ENCODE measurements around the gene BOK. TPM values are rescaled to one million over a fixed set of nuclear protein-coding genes. Genes with fewer than 3 reads are reported as not detected.

The BOK gene
- total RNA-seq, 1 donor from 2014 or later: 64.9 TPM

GRCh38 chr2:241535871-241536655 lies 22.5 kb upstream of the BOK start:
- H3K36me3 ChIP-seq (ENCODE audit: insufficient read depth, low read length): no peaks in the 10 kb centered on the region

GRCh38 chr2:241538838-241539615 lies 19.5 kb upstream of the BOK start:
- H3K9me3 Mint-ChIP-seq (ENCODE audit: unreplicated experiment): no peaks in the 10 kb centered on the region
- H3K79me2 ChIP-seq (ENCODE audit: insufficient read depth, low read length): no peaks in the 10 kb centered on the region
- FAIRE-seq (no peak), DNase-seq (ENCODE audit: low read depth) (no peak)
- H3K4me1 ChIP-seq (ENCODE audit: insufficient read depth, low read length): peaks cover 12% of the 10 kb centered on the region
- TF ChIP-seq, protein P1, sequence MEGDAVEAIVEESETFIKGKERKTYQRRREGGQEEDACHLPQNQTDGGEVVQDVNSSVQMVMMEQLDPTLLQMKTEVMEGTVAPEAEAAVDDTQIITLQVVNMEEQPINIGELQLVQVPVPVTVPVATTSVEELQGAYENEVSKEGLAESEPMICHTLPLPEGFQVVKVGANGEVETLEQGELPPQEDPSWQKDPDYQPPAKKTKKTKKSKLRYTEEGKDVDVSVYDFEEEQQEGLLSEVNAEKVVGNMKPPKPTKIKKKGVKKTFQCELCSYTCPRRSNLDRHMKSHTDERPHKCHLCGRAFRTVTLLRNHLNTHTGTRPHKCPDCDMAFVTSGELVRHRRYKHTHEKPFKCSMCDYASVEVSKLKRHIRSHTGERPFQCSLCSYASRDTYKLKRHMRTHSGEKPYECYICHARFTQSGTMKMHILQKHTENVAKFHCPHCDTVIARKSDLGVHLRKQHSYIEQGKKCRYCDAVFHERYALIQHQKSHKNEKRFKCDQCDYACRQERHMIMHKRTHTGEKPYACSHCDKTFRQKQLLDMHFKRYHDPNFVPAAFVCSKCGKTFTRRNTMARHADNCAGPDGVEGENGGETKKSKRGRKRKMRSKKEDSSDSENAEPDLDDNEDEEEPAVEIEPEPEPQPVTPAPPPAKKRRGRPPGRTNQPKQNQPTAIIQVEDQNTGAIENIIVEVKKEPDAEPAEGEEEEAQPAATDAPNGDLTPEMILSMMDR (IDR thresholded peaks at IDR 0.05; ENCODE audit: insufficient read depth, low read depth, low read length): no peak
- no peak for TF ChIP-seq EZH2 (IDR thresholded peaks at IDR 0.05; ENCODE audit: insufficient read depth, low read length)
- H3K27ac Mint-ChIP-seq (ENCODE audit: unreplicated experiment): no peak overlapping the region
- no peak overlapping the region for H3K27ac ChIP-seq (ENCODE audit: low read depth, low read length)
- peaks cover 4% of the 10 kb centered on the region for H3K27me3 ChIP-seq (ENCODE audit: insufficient read depth, low read length)
- H3K27me3 Mint-ChIP-seq (ENCODE audit: low read depth, unreplicated experiment): peaks cover 24% of the 10 kb centered on the region
- H3K36me3 ChIP-seq (ENCODE audit: insufficient read depth, low read length): no peaks in the 10 kb centered on the region
- H3K36me3 Mint-ChIP-seq (ENCODE audit: low read depth, unreplicated experiment): no peaks in the 10 kb centered on the region
- H3K4me3 Mint-ChIP-seq (ENCODE audit: unreplicated experiment): no peak overlapping the region
- H3K4me3 ChIP-seq (ENCODE audit: insufficient read depth, low read depth, low read length): no peak overlapping the region
- no peaks in the 10 kb centered on the region for H4K20me1 ChIP-seq (ENCODE audit: insufficient read depth, low read length)
- no peaks in the 10 kb centered on the region for H3K9me3 ChIP-seq (ENCODE audit: insufficient read depth, low read depth, low read length)
- no peak overlapping the region for H2AFZ ChIP-seq (ENCODE audit: low read depth, low read length)
- H3K9ac ChIP-seq (ENCODE audit: low read length): no peak overlapping the region
- H3K4me2 ChIP-seq (ENCODE audit: low read length): no peak overlapping the region
- peaks cover 4% of the 10 kb centered on the region for H3K4me1 Mint-ChIP-seq (ENCODE audit: low read depth, unreplicated experiment)

More at GRCh38 chr2:241535871-241536655, 22.5 kb upstream of the BOK start:
- no peak overlapping the region for H3K4me3 ChIP-seq (ENCODE audit: insufficient read depth, low read depth, low read length)
- peaks cover 3% of the 10 kb centered on the region for H3K27me3 ChIP-seq (ENCODE audit: insufficient read depth, low read length)
- H3K27me3 Mint-ChIP-seq (ENCODE audit: low read depth, unreplicated experiment): peaks cover 39% of the 10 kb centered on the region
- no peak overlapping the region for H3K4me3 Mint-ChIP-seq (ENCODE audit: unreplicated experiment)
- peaks cover 7% of the 10 kb centered on the region for H3K4me1 ChIP-seq (ENCODE audit: insufficient read depth, low read length)
- no peak overlapping the region for H3K9ac ChIP-seq (ENCODE audit: low read length)
- no peaks in the 10 kb centered on the region for H3K79me2 ChIP-seq (ENCODE audit: insufficient read depth, low read length)
- H3K9me3 ChIP-seq (ENCODE audit: insufficient read depth, low read depth, low read length): no peaks in the 10 kb centered on the region
- FAIRE-seq: no peak
- DNase-seq (ENCODE audit: low read depth): no peak
- H4K20me1 ChIP-seq (ENCODE audit: insufficient read depth, low read length): no peaks in the 10 kb centered on the region
- H3K4me2 ChIP-seq (ENCODE audit: low read length): no peak overlapping the region
- no peak overlapping the region for H3K27ac Mint-ChIP-seq (ENCODE audit: unreplicated experiment)
- H2AFZ ChIP-seq (ENCODE audit: low read depth, low read length): no peak overlapping the region
- TF ChIP-seq EZH2 (IDR thresholded peaks at IDR 0.05; ENCODE audit: insufficient read depth, low read length): no peak
- TF ChIP-seq, protein P1 (IDR thresholded peaks at IDR 0.05; ENCODE audit: insufficient read depth, low read depth, low read length): no peak
- H3K36me3 Mint-ChIP-seq (ENCODE audit: low read depth, unreplicated experiment): peaks cover 1% of the 10 kb centered on the region
- H3K27ac ChIP-seq (ENCODE audit: low read depth, low read length): no peak overlapping the region
- peaks cover 3% of the 10 kb centered on the region for H3K4me1 Mint-ChIP-seq (ENCODE audit: low read depth, unreplicated experiment)
- no peaks in the 10 kb centered on the region for H3K9me3 Mint-ChIP-seq (ENCODE audit: unreplicated experiment)

Data from astrocyte (in vitro differentiated cells and primary cell).